ENCODE data around the gene NCKAP5.

NCKAP5 gene

GRCh38 chr2:133342286-133343017, 225.8 kb downstream of the NCKAP5 start:
- POLR2A ChIA-PET = no interaction called here
- no peak for TF ChIP-seq PKNOX1 (IDR thresholded peaks at IDR 0.05)
- no peak for TF ChIP-seq HDGF (IDR thresholded peaks at IDR 0.05; ENCODE audit: borderline replicate concordance)
- TF ChIP-seq BHLHE40 (IDR thresholded peaks at IDR 0.05; ENCODE audit: borderline replicate concordance) = no peak
- TF ChIP-seq LEF1 (IDR thresholded peaks at IDR 0.05; ENCODE audit: borderline replicate concordance) = no peak
- no peak for TF ChIP-seq L3MBTL2 (conservative IDR thresholded peaks at IDR 0.05)
- TF ChIP-seq FOXM1 (IDR thresholded peaks at IDR 0.05; ENCODE audit: borderline replicate concordance) = no peak
- TF ChIP-seq TARDBP (IDR thresholded peaks at IDR 0.05) = no peak
- no peak for TF ChIP-seq CTBP1 (IDR thresholded peaks at IDR 0.05; ENCODE audit: borderline replicate concordance)
- no peak for TF ChIP-seq ARNT (IDR thresholded peaks at IDR 0.05)
- TF ChIP-seq NFRKB (IDR thresholded peaks at IDR 0.05) = no peak
- CTCF ChIA-PET = no interaction called here
- no peak for DNase-seq (ENCODE audit: extremely low spot score)

GRCh38 chr2:133341575-133341974, 226.7 kb downstream of the NCKAP5 start:
- ChIA-PET POLR2A (no interaction called here), CTCF (no interaction called here)

GRCh38 chr2:133338224-133338623, 230.0 kb downstream of the NCKAP5 start:
- ChIA-PET CTCF (no interaction called here), POLR2A (no interaction called here)
- DNase-seq (ENCODE audit: extremely low spot score) = no peak
- TF ChIP-seq L3MBTL2 (conservative IDR thresholded peaks at IDR 0.05) (no peak), SP1 (IDR thresholded peaks at IDR 0.05) (no peak), LEF1 (IDR thresholded peaks at IDR 0.05; ENCODE audit: borderline replicate concordance) (no peak), BHLHE40 (IDR thresholded peaks at IDR 0.05; ENCODE audit: borderline replicate concordance) (no peak), CTBP1 (IDR thresholded peaks at IDR 0.05; ENCODE audit: borderline replicate concordance) (no peak)

More at GRCh38 chr2:133341575-133341974, 226.7 kb downstream of the NCKAP5 start:
- no peak for DNase-seq (ENCODE audit: extremely low spot score)
- no peak for TF ChIP-seq SP1 (IDR thresholded peaks at IDR 0.05)
- no peak for TF ChIP-seq ARNT (IDR thresholded peaks at IDR 0.05)
- no peak for TF ChIP-seq FOXK2 (IDR thresholded peaks at IDR 0.05)
- TF ChIP-seq BHLHE40 (IDR thresholded peaks at IDR 0.05; ENCODE audit: borderline replicate concordance) = no peak
- TF ChIP-seq ZNF384 (IDR thresholded peaks at IDR 0.05) = no peak

GRCh38 chr2:133334923-133335322, 233.3 kb downstream of the NCKAP5 start:
- TF ChIP-seq TARDBP (IDR thresholded peaks at IDR 0.05) (no peak), NFRKB (IDR thresholded peaks at IDR 0.05) (no peak), ELF4 (IDR thresholded peaks at IDR 0.05) (no peak), FOXK2 (IDR thresholded peaks at IDR 0.05) (no peak), FOXM1 (IDR thresholded peaks at IDR 0.05; ENCODE audit: borderline replicate concordance) (no peak), SP1 (IDR thresholded peaks at IDR 0.05) (no peak), CTBP1 (IDR thresholded peaks at IDR 0.05; ENCODE audit: borderline replicate concordance) (no peak), HDGF (IDR thresholded peaks at IDR 0.05; ENCODE audit: borderline replicate concordance) (no peak), ZNF384 (IDR thresholded peaks at IDR 0.05) (no peak), BHLHE40 (IDR thresholded peaks at IDR 0.05; ENCODE audit: borderline replicate concordance) (no peak)
- ChIA-PET POLR2A (no interaction called here), CTCF (no interaction called here)
- DNase-seq (ENCODE audit: extremely low spot score) = no peak

GRCh38 chr2:133333181-133333580, 235.1 kb downstream of the NCKAP5 start:
- no peak for DNase-seq (ENCODE audit: extremely low spot score)
- no peak for TF ChIP-seq ELF4 (IDR thresholded peaks at IDR 0.05)
- no peak for TF ChIP-seq PKNOX1 (IDR thresholded peaks at IDR 0.05)
- TF ChIP-seq LEF1 (IDR thresholded peaks at IDR 0.05; ENCODE audit: borderline replicate concordance) = no peak
- TF ChIP-seq FOXA1 (IDR thresholded peaks at IDR 0.05) = no peak
- TF ChIP-seq BHLHE40 (IDR thresholded peaks at IDR 0.05; ENCODE audit: borderline replicate concordance) = no peak
- TF ChIP-seq SP1 (IDR thresholded peaks at IDR 0.05) = no peak
- ChIA-PET POLR2A (no interaction called here), CTCF (no interaction called here)

- ChIA-PET POLR2A (no interaction called here), CTCF (interaction anchor here (0.8 kb wide), 1 partner anchor 1598 kb away, joined by 4 read pairs; no protein-coding TSS in a partner anchor)
- DNase-seq (ENCODE audit: extremely low spot score) = no peak
- TF ChIP-seq ARNT (IDR thresholded peaks at IDR 0.05) = no peak
- TF ChIP-seq ELF4 (IDR thresholded peaks at IDR 0.05) = no peak
- no peak for TF ChIP-seq HDGF (IDR thresholded peaks at IDR 0.05; ENCODE audit: borderline replicate concordance)
- no peak for TF ChIP-seq L3MBTL2 (conservative IDR thresholded peaks at IDR 0.05)
- no peak for TF ChIP-seq CTBP1 (IDR thresholded peaks at IDR 0.05; ENCODE audit: borderline replicate concordance)
- TF ChIP-seq FOXM1 (IDR thresholded peaks at IDR 0.05; ENCODE audit: borderline replicate concordance) = no peak
- TF ChIP-seq SUZ12 (IDR thresholded peaks at IDR 0.05) = no peak
- TF ChIP-seq LEF1 (IDR thresholded peaks at IDR 0.05; ENCODE audit: borderline replicate concordance) = no peak
- no peak for TF ChIP-seq NFRKB (IDR thresholded peaks at IDR 0.05)
- no peak for TF ChIP-seq PKNOX1 (IDR thresholded peaks at IDR 0.05)
- TF ChIP-seq SP1 (IDR thresholded peaks at IDR 0.05) = no peak
- no peak for TF ChIP-seq ZNF384 (IDR thresholded peaks at IDR 0.05)
- TF ChIP-seq BHLHE40 (IDR thresholded peaks at IDR 0.05; ENCODE audit: borderline replicate concordance) = no peak
- no peak for TF ChIP-seq FOXK2 (IDR thresholded peaks at IDR 0.05)
Observed at GRCh38 chr2:133331436-133331835, 236.8 kb downstream of the NCKAP5 start.

Measured in HEK293T (cell line).